HG03039 (cell line): Measurements from ENCODE around the gene SHROOM3.
"Not testable (repeated sequence)": the region's sequence is repeated elsewhere in the genome, so short reads cannot be mapped to it uniquely, and the experiment has no call there.

Experiments
- ATAC-seq: cut with Tn5 transposase; IDR thresholded peaks from one replicate; pipeline ENCODE4 v1.9.1; 2021; ENCODE audit warnings: mild to moderate bottlenecking, moderate library complexity; ENCODE audit not compliant: unreplicated experiment

The SHROOM3 gene

GRCh38 chr4:76443376-76443775 lies 8.3 kb downstream of the SHROOM3 start:
- ATAC-seq: no peak

DNA sequence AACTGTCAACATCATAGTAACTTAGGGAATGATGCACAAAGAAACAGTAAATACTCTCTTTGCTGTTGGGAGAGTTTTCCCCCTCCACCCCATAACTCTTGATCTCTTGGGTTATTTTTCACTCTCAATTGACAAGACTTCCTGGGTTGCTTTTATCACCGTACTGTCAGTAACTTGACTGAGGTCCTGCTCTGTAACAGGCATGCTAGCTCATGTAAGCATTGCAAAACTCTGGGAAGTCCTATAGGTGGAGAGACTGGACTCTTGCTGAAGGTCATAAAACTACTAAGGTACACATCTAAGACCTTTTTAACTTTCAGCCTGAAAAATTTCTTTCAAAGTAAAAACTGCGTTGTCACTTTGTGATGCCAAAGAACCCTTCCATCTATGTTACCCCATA lies 10.9 kb downstream of the SHROOM3 start:
- no peak for ATAC-seq

- no peak for ATAC-seq
These were observed 12.4 kb downstream of the SHROOM3 start for GRCh38 chr4:76447393-76447851.

- no peak for ATAC-seq
These were observed 13.2 kb downstream of the SHROOM3 start for GRCh38 chr4:76448211-76448610.

DNA sequence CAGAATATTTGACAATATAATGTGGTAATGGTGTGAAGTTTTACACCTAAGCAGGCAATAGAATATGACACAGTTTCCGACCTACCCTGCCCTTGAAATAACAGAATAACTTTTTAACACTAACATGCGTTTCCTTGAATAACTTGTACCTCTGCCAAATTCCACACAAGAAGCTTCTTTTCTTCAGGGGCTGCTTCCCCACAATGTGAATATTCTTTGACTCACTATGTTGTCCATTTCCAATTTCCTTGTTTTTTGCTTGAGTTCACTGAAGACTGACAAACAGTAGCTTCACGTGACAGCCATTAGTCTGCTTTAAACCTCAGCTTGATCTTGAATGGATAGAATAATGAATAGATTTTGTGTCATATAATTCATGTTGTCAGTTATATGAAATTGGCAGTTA lies 14.3 kb downstream of the SHROOM3 start:
- ATAC-seq: no peak

GRCh38 chr4:76449833-76450232 lies 14.8 kb downstream of the SHROOM3 start:
- no peak for ATAC-seq

- ATAC-seq: no peak
These were observed 18.2 kb downstream of the SHROOM3 start for GRCh38 chr4:76453232-76453631.

DNA sequence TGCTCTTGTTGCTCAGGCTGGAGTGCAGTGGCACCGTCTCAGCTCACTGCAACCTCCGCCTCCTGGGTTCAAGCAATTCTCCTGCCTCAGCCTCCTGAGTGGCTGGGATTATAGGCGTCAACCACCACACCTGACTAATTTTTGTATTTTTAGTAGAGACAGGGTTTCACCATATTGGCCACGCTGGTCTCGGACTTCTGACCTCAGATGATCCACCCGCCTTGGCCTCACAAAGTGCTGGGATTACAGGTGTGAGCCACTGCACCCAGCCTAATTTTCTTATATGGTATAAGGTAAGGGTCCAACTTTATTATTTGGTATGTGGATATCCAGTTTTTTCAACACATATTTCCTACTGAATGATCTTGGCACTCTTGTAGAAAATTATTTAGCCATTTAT lies 19.0 kb downstream of the SHROOM3 start:
- not testable (repeated sequence) for ATAC-seq

DNA sequence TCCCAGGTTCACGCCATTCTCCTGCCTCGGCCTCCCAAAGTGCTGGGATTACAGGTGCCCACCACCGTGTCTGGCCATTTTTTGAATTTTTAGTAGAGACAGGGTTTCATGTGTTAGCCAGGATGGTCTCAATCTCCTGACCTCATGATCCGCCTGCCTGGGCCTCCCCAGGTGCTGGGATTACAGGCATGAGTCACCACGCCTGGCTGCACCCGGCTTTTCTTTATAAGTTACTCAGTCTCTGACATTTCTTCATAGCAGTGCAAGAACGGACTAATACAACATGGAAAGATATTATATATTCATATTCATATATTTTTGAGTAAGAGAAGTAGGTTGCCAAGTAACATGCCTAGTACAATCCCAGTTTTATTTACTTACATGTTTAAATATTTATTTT lies 22.9 kb downstream of the SHROOM3 start:
- ATAC-seq: no peak

GRCh38 chr4:76458297-76458696 lies 23.3 kb downstream of the SHROOM3 start:
- no peak for ATAC-seq

GRCh38 chr4:76458825-76459224 lies 23.8 kb downstream of the SHROOM3 start:
- ATAC-seq: no peak

GRCh38 chr4:76459291-76459723 lies 24.3 kb downstream of the SHROOM3 start:
- no peak for ATAC-seq

GRCh38 chr4:76463568-76463967 lies 28.5 kb downstream of the SHROOM3 start:
- no peak for ATAC-seq

GRCh38 chr4:76470064-76470463 lies 35.0 kb downstream of the SHROOM3 start:
- no peak for ATAC-seq

DNA sequence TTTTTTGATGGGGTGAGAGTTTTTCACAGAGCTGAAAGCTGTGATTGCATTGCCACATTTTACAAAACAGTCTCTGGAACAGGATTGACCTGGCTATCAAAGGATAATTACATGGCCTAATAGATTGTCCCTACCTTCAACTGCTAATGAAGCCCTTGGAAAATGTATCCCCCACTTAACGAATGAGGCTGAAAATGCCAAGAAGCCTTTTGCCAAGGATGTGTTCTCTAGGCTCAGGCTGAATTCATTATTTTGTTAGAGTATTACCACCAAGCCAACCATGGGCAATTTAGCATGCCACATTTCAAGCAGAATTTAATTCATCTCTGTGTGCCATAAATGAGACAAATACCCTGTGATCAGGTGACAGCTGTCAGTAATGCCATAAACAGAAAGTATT lies 35.5 kb downstream of the SHROOM3 start:
- ATAC-seq: no peak

GRCh38 chr4:76476571-76476970 lies 41.5 kb downstream of the SHROOM3 start:
- ATAC-seq: no peak

DNA sequence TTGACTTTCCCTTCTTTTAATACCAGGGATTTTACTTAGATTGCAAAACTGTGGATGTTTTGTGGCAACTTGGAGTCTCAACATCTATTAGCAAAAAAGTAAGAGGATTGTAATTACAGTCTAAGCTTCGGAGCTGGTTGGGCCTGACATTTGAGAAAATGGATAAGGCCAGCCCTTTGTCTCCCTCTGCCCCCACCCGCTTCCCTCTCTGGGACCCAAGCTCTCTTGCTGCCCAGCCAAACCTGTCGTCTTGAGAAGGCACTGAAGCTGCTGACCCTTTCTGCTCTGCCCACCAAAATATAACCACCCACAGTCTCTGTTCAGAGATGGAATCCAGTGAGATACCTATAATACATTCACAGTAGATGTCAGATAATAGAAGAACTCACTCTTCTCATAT lies 49.6 kb downstream of the SHROOM3 start:
- no peak for ATAC-seq

DNA sequence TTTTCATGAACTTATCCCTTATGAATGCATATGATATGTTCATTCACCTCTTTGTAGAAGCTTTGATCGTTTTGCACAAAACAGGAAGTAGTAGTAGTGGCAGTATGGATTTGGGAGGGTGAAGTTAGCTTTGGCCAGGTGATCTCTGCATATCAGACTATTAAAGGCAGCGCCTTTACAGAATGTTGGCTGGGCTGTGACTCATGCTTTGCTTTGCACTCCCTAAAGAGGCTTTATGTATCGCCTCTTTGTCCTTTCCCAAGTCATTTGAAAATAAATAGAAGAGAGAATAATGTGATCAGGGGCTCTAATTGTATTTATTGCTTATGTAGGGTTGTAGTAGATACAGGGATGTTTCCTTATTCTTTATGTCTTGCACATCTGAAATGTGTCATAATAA lies 50.4 kb downstream of the SHROOM3 start:
- no peak for ATAC-seq

- no peak for ATAC-seq
These were observed 51.7 kb downstream of the SHROOM3 start for GRCh38 chr4:76486588-76487276.

- no peak for ATAC-seq
These were observed 52.6 kb downstream of the SHROOM3 start for GRCh38 chr4:76487621-76488020.

DNA sequence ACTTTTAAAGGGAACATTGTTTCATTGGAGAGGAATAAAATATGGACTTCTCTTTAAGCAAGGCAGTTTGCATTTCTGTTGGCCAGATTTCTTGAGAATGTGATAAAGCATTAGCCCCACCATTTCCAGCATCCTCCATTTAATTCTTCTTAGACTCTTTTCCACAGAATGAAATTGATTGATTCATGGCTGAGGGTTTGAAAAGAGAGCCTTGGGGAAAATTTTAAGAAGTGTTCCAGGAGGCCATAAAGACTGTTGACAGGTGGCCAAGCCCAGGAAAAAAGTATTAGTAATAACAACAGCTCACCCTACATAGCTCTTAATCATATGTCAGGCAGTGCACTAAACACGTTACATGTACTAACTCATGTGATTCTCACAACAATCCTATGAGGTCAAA lies 53.4 kb downstream of the SHROOM3 start:
- no peak for ATAC-seq

- ATAC-seq: no peak
These were observed 54.1 kb downstream of the SHROOM3 start for GRCh38 chr4:76488888-76489685.
